ENCODE data around the gene TOR1B.

- TF ChIP-seq EZH2phosphoT487 (IDR thresholded peaks at IDR 0.05; ENCODE audit: low read length) (no peak), CTCF (IDR thresholded peaks at IDR 0.05; ENCODE audit: low read length) (no peak), EZH2 (optimal IDR thresholded peaks at IDR 0.05; ENCODE audit: low read depth, low read length) (no peak)
Measured at GRCh38 chr9:129823542-129823934, 20.6 kb downstream of the TOR1B start.

All from MM.1S (cell line).